OCI-LY3 (cell line): ENCODE data around the gene CYP24A1.

Source experiments
- CTCF ChIP-seq: fragments of 200-600, 300-600 bp; sonication (generic); IDR thresholded peaks from 2 replicates; pipeline ENCODE4 v1.5.1; 2014; ENCODE audit warnings: antibody characterized with exemption, low read length, low read depth
- EZH2phosphoT487 ChIP-seq: fragments of 200-600 bp; shearing (Covaris generic); IDR thresholded peaks from 2 replicates; pipeline ENCODE4 v1.6.1; 2018; ENCODE audit warnings: antibody characterized with exemption, mixed run types, low read depth

- TF ChIP-seq CTCF: no peak
- TF ChIP-seq EZH2phosphoT487: no peak
Observed at GRCh38 chr20:54116550-54117235, 57.1 kb downstream of the CYP24A1 start.
